ENCODE measurements around the gene FBXL7.

The FBXL7 gene

GRCh38 chr5:15679161-15679560 is 179.2 kb downstream of the FBXL7 start:
- DNase-seq = no peak
- in situ Hi-C loops (cut with HindIII; ENCODE audit: low pct_ligation_motif_present, low pct_unique_long_range_greater_than_20kb, low sequenced_read_pairs) = no loop called here

GRCh38 chr5:15680455-15680854 is 180.5 kb downstream of the FBXL7 start:
- in situ Hi-C loops (cut with HindIII; ENCODE audit: low pct_ligation_motif_present, low pct_unique_long_range_greater_than_20kb, low sequenced_read_pairs) = no loop called here
- DNase-seq = no peak

GRCh38 chr5:15682122-15682521 is 182.1 kb downstream of the FBXL7 start:
- in situ Hi-C loops (cut with HindIII; ENCODE audit: low pct_ligation_motif_present, low pct_unique_long_range_greater_than_20kb, low sequenced_read_pairs) = no loop called here
- no peak for DNase-seq

- in situ Hi-C loops (cut with HindIII; ENCODE audit: low pct_ligation_motif_present, low pct_unique_long_range_greater_than_20kb, low sequenced_read_pairs) = no loop called here
- no peak for DNase-seq
These were observed 182.6 kb downstream of the FBXL7 start for GRCh38 chr5:15682566-15682965.

GRCh38 chr5:15683332-15683731 is 183.4 kb downstream of the FBXL7 start:
- in situ Hi-C loops (cut with HindIII; ENCODE audit: low pct_ligation_motif_present, low pct_unique_long_range_greater_than_20kb, low sequenced_read_pairs) = no loop called here
- DNase-seq = peak; percentile 6

GRCh38 chr5:15687401-15687800 is 187.4 kb downstream of the FBXL7 start:
- in situ Hi-C loops (cut with HindIII; ENCODE audit: low pct_ligation_motif_present, low pct_unique_long_range_greater_than_20kb, low sequenced_read_pairs) = no loop called here
- no peak for DNase-seq

GRCh38 chr5:15689836-15690235 is 189.9 kb downstream of the FBXL7 start:
- in situ Hi-C loops (cut with HindIII; ENCODE audit: low pct_ligation_motif_present, low pct_unique_long_range_greater_than_20kb, low sequenced_read_pairs) = no loop called here
- no peak for DNase-seq

GRCh38 chr5:15690611-15691010 is 190.6 kb downstream of the FBXL7 start:
- no peak for DNase-seq
- in situ Hi-C loops (cut with HindIII; ENCODE audit: low pct_ligation_motif_present, low pct_unique_long_range_greater_than_20kb, low sequenced_read_pairs) = no loop called here

- in situ Hi-C loops (cut with HindIII; ENCODE audit: low pct_ligation_motif_present, low pct_unique_long_range_greater_than_20kb, low sequenced_read_pairs) = no loop called here
- DNase-seq = no peak
These were observed 191.5 kb downstream of the FBXL7 start for GRCh38 chr5:15691521-15691920.

GRCh38 chr5:15692706-15693381 is 192.9 kb downstream of the FBXL7 start:
- in situ Hi-C loops (cut with HindIII; ENCODE audit: low pct_ligation_motif_present, low pct_unique_long_range_greater_than_20kb, low sequenced_read_pairs) = no loop called here

GRCh38 chr5:15693382-15693728 is 193.4 kb downstream of the FBXL7 start:
- in situ Hi-C loops (cut with HindIII; ENCODE audit: low pct_ligation_motif_present, low pct_unique_long_range_greater_than_20kb, low sequenced_read_pairs) = no loop called here
- no peak for DNase-seq

More at GRCh38 chr5:15692706-15693381, 192.9 kb downstream of the FBXL7 start:
- DNase-seq = no peak

- in situ Hi-C loops (cut with HindIII; ENCODE audit: low pct_ligation_motif_present, low pct_unique_long_range_greater_than_20kb, low sequenced_read_pairs) = no loop called here
- DNase-seq = no peak
These were observed 194.0 kb downstream of the FBXL7 start for GRCh38 chr5:15693933-15694332.

- in situ Hi-C loops (cut with HindIII; ENCODE audit: low pct_ligation_motif_present, low pct_unique_long_range_greater_than_20kb, low sequenced_read_pairs) = no loop called here
- no peak for DNase-seq
These were observed 194.8 kb downstream of the FBXL7 start for GRCh38 chr5:15694696-15695214.

- DNase-seq = no peak
- in situ Hi-C loops (cut with HindIII; ENCODE audit: low pct_ligation_motif_present, low pct_unique_long_range_greater_than_20kb, low sequenced_read_pairs) = no loop called here
These were observed 195.3 kb downstream of the FBXL7 start for GRCh38 chr5:15695215-15695731.

GRCh38 chr5:15700373-15700772 is 200.4 kb downstream of the FBXL7 start:
- DNase-seq = no peak
- in situ Hi-C loops (cut with HindIII; ENCODE audit: low pct_ligation_motif_present, low pct_unique_long_range_greater_than_20kb, low sequenced_read_pairs) = no loop called here

- in situ Hi-C loops (cut with HindIII; ENCODE audit: low pct_ligation_motif_present, low pct_unique_long_range_greater_than_20kb, low sequenced_read_pairs) = no loop called here
- peak; percentile 73 for DNase-seq
These were observed 202.1 kb downstream of the FBXL7 start for GRCh38 chr5:15702102-15702501.

GRCh38 chr5:15703901-15704300 is 203.9 kb downstream of the FBXL7 start:
- DNase-seq = no peak
- in situ Hi-C loops (cut with HindIII; ENCODE audit: low pct_ligation_motif_present, low pct_unique_long_range_greater_than_20kb, low sequenced_read_pairs) = no loop called here

GRCh38 chr5:15704397-15704947 is 204.5 kb downstream of the FBXL7 start:
- DNase-seq = no peak
- in situ Hi-C loops (cut with HindIII; ENCODE audit: low pct_ligation_motif_present, low pct_unique_long_range_greater_than_20kb, low sequenced_read_pairs) = no loop called here

- in situ Hi-C loops (cut with HindIII; ENCODE audit: low pct_ligation_motif_present, low pct_unique_long_range_greater_than_20kb, low sequenced_read_pairs) = no loop called here
- no peak for DNase-seq
These were observed 207.7 kb downstream of the FBXL7 start for GRCh38 chr5:15707631-15708030.

GRCh38 chr5:15711892-15712291 is 211.9 kb downstream of the FBXL7 start:
- DNase-seq = no peak
- in situ Hi-C loops (cut with HindIII; ENCODE audit: low pct_ligation_motif_present, low pct_unique_long_range_greater_than_20kb, low sequenced_read_pairs) = no loop called here

Measured in ACHN (cell line).